Spinal cord (tissue), 10 donors: ENCODE measurements around the gene OSBPL10. TPM values are rescaled to one million over a fixed set of nuclear protein-coding genes. Genes with fewer than 3 reads are reported as not detected.

ENCODE experiments used
- DNase-seq, 6 donors: peaks; one replicate each; pipeline versions ENCODE4 v3.0.0 to v3.0.0-alpha.2; 2013 to 2015; ENCODE audit warnings: low spot score in 6 of 6, low read depth in 4 of 6
- H3K27ac ChIP-seq: one replicate; pipeline ENCODE4 v1.5.1; 2013; ENCODE audit warnings: low read depth, low read length, control low read depth
- H3K27me3 ChIP-seq: one replicate; pipeline ENCODE4 v1.6.1; 2013; ENCODE audit warnings: low read length; ENCODE audit not compliant: control insufficient read depth, insufficient read depth
- H3K36me3 ChIP-seq: one replicate; pipeline ENCODE4 v1.6.1; 2013; ENCODE audit warnings: low read length; ENCODE audit not compliant: control insufficient read depth, insufficient read depth
- H3K4me1 ChIP-seq: one replicate; pipeline ENCODE4 v1.6.1; 2013; ENCODE audit warnings: low read length; ENCODE audit not compliant: control insufficient read depth, insufficient read depth
- H3K4me3 ChIP-seq: one replicate; pipeline ENCODE4 v1.5.1; 2013; ENCODE audit warnings: low read depth, low read length, control low read depth
- H3K9me3 ChIP-seq: one replicate; pipeline ENCODE4 v1.6.1; 2013; ENCODE audit warnings: low read length; ENCODE audit not compliant: control insufficient read depth, insufficient read depth
- WGBS: methylation state at CpG from one replicate; pipeline ENCODE4 v1.1.5; 2013; ENCODE audit warnings: missing lambda C conversion rate; ENCODE audit not compliant: insufficient coverage; 5-methylcytosine and 5-hydroxymethylcytosine counted together
- polyA plus RNA-seq, 2 donors: library from polyadenylated mRNA; unstranded; fragments of 120-200 nt; gene quantifications; one replicate each; pipeline ENCODE4 v1.2.1, GENCODE V29; 2013; ENCODE audit not compliant: insufficient read length in 2 of 2
- total RNA-seq, 2 donors: library from RNA; depleted of rRNA in 1 of 2; stranded (reverse); fragments of 120-200 nt in 1 of 2; fragments of >200 nt in 1 of 2; gene quantifications; one replicate each; pipeline versions ENCODE4 v1.2.3 to v1.2.4, GENCODE V29; 2013 to 2014
- donor health status: healthy.

OSBPL10 gene
- total and polyA plus RNA-seq, 4 donors = 6.2 to 10.5 (median 7.1) TPM

DNA sequence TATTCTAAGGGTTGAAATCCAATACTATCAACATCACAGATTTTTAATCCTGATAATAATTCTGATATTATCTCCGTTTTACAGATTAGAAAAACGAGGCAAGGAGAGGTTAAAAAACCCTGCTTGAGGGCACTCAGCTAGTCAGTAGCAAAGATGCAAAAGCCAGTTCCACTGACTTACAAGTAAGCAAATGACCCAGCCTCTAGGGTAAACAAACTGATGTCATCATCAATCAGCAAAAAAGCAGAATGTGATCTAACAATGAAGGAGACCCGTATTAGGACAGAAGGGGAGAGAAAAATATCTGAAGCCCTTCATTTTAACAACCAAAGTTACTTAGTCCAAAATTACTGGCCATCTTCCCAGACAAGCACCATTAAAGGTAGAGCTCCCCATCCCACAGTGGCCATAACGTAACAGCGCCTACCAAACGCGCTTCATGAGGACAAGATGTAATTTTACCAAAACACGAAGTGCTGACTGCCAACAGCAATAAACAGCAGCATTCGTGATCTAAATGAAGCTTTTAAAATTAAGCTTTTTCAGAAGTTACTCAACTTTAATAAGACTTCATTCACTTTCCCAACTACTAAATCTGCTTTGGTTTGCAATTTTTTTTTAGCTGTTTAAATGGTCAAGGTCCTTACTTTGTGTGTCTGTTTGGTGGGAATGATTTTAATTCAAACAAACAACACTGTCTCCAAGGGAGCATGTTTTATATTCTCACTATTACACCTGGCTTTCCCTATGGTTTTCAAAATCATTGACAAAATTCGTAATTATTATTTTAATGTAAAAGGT is 176.6 kb downstream of the OSBPL10 start:
- H3K27ac ChIP-seq = no peak overlapping the region
- no peaks in the 10 kb centered on the region for H3K27me3 ChIP-seq
- peak in 1 of 6 donors; percentile 52 for DNase-seq
- no peaks in the 10 kb centered on the region for H3K36me3 ChIP-seq
- H3K4me1 ChIP-seq = peaks cover 3% of the 10 kb centered on the region
- no peaks in the 10 kb centered on the region for H3K9me3 ChIP-seq
- 93% methylated on average over 2 of the region's 10 CpGs for WGBS
- no peak overlapping the region for H3K4me3 ChIP-seq

DNA sequence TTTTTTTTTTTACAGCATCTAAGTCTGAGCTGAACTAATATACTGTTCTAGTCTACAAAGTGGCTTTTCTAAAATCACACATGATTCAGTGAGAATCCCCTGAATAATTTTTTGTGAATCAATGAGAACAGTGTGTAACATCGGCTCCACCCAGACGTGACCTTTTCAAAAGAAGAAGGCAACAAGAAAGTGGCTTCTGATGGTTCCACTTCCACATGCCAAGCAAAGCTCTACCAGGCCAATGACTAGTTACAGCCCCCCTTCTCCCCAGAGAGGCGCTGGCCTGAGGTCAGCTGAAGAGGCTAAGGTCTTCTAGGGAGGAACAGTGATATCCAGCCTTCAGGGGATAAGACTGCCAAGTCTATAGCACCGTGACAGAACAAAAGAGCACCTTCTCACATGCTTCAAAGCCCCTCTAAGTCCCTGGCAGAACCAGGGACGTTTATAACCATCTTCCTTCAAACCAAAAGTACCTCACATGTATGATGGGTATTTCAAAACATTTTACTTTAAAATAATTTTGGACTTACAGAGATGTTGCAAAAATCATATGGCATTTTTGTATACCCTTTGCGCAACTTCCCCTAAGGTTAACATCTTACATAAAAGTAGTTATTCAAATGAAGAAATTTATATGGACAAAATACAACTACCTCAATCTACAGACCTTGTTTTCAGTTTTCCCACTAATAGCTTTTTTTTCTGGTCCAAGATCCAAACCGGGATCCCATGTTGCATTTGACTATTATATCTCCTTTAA is 177.9 kb downstream of the OSBPL10 start:
- H3K4me3 ChIP-seq = no peak overlapping the region
- no peaks in the 10 kb centered on the region for H3K27me3 ChIP-seq
- no peaks in the 10 kb centered on the region for H3K36me3 ChIP-seq
- H3K4me1 ChIP-seq = peaks cover 2% of the 10 kb centered on the region
- 96% methylated on average over 4 of the region's 7 CpGs for WGBS
- no peak overlapping the region for H3K27ac ChIP-seq
- DNase-seq = no peak
- H3K9me3 ChIP-seq = no peaks in the 10 kb centered on the region

DNA sequence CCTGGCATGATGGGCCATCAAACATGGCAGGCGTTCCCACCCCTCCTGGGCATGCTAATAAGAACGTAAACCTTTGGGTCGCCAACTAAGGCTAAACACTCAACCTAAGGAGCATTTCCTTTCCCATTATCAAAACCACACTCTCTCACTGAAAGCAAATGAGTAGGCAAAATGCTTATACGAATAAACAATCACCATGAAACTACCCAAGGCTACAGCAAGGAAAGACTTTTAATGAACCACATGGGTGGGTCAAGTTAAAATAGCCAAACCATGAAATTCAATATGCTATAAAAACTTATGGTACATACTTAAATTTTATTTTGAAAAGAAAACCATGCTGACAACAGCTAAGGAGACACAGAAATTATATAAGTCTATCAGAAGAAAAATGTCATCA is 180.6 kb downstream of the OSBPL10 start:
- H3K4me1 ChIP-seq = no peaks in the 10 kb centered on the region
- WGBS = 92% methylated on average over 3 of the region's 4 CpGs
- H3K27me3 ChIP-seq = no peaks in the 10 kb centered on the region
- no peak overlapping the region for H3K4me3 ChIP-seq
- DNase-seq = no peak
- no peaks in the 10 kb centered on the region for H3K9me3 ChIP-seq
- H3K27ac ChIP-seq = no peak overlapping the region
- H3K36me3 ChIP-seq = no peaks in the 10 kb centered on the region

DNA sequence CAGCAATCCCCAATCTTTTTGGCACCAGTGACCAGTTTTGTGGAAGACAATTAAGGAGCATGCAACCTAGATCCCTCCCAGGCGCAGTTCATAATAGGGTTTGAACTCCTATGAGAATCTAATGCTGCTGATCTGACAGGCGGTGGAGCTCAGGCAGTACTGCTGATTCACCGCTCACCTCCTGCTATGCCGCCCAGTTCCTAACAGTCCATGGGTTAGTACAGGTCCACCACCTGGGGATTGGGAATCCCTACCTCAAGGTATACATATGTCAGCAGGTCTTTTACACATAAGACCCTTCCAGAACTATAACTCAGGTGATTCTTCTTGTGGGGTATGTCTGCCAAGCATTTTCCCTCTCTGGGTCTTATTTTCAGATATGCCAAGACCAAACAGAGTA is 182.2 kb downstream of the OSBPL10 start:
- H3K27ac ChIP-seq = no peak overlapping the region
- 92% methylated on average over 4 of the region's 4 CpGs for WGBS
- no peaks in the 10 kb centered on the region for H3K4me1 ChIP-seq
- DNase-seq = no peak
- no peak overlapping the region for H3K4me3 ChIP-seq
- no peaks in the 10 kb centered on the region for H3K27me3 ChIP-seq
- no peaks in the 10 kb centered on the region for H3K9me3 ChIP-seq
- H3K36me3 ChIP-seq = no peaks in the 10 kb centered on the region

DNA sequence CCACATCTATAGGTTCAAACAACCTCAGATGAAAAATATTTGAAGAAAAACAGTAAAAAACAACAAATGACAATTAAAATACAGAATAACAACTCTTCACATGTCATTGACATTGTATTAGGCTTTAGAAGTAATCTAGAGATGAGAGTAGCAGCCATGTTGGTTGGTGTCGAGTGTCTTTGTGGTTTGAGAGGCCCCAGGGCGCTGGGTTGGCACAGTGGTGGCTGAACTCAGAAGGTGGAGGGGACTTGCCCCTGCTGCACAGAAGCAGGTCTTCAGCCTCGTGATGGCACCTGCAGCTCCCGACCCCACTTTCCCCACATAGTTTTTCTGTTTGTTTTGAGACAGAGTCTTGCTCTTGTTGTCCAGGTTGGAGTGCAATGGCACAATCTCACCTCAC is 187.2 kb downstream of the OSBPL10 start:
- no peak overlapping the region for H3K4me3 ChIP-seq
- DNase-seq = no peak
- no CpG with 5 or more reads among the region's 4 CpGs for WGBS
- H3K9me3 ChIP-seq = no peaks in the 10 kb centered on the region
- H3K36me3 ChIP-seq = no peaks in the 10 kb centered on the region
- H3K4me1 ChIP-seq = no peaks in the 10 kb centered on the region
- no peaks in the 10 kb centered on the region for H3K27me3 ChIP-seq
- H3K27ac ChIP-seq = no peak overlapping the region

DNA sequence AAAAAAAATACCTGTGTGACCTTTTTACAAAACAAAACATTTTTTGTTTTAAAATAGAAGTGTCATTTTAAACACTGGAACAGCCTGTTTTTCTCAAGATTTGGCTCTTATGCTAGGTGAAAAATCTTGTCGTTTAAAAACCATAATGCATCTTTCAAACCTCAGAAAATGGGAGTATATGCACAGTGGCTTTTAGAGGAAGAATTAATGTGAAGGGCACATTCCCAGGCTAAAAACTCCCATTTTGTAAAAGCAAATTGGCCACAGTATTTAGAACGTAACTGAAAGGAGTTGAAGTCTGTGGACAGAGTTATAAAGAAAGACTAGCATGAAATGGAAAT is 190.0 kb downstream of the OSBPL10 start:
- no peak overlapping the region for H3K4me3 ChIP-seq
- no CpG with 5 or more reads among the region's 2 CpGs for WGBS
- H3K27me3 ChIP-seq = no peaks in the 10 kb centered on the region
- no peaks in the 10 kb centered on the region for H3K9me3 ChIP-seq
- peak in 1 of 6 donors; percentile 50 for DNase-seq
- H3K27ac ChIP-seq = no peak overlapping the region
- H3K4me1 ChIP-seq = no peaks in the 10 kb centered on the region
- no peaks in the 10 kb centered on the region for H3K36me3 ChIP-seq

DNA sequence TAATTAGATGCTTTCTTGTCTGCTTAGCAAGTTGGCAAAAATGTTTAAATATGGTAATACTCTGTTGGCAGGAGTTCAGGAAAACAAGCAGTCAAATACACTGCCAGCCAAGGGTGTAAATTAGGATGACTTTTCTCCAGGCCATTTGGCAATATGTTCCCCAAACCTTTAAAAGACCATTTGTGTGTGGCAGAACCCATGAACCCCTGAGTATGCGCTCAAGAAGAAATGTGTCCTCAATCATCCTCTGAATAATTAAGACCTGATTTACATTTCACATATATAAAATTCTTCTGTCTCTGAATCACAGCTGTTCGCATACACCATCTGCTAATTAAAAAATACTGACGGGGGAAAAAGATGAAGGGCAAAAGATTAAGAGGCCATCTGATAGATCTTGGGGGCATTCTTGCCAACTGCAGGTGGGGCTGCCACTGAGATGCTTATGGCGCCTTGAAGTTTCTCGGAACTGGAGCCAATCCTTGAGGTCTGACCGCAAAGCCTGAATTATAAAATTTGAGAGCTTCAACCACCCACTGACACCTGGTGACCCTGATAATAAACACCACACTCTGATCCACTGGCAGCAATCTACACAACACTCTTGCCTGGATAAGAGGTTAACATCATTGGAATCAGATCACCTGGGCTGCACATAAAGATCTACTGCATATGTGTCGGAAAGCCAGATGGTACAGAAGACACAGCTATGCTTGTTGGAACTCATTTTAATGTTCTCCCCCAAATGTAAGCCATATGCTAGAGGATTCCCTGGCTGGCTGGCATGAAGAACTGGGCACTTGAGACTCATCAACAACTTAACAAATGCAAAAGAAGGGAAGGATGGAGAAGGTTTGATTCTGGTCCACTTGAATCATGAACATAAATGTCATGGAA is 190.6 kb downstream of the OSBPL10 start:
- H3K27me3 ChIP-seq = no peaks in the 10 kb centered on the region
- no peak overlapping the region for H3K27ac ChIP-seq
- H3K36me3 ChIP-seq = no peaks in the 10 kb centered on the region
- WGBS = 96% methylated on average over 4 of the region's 7 CpGs
- no peaks in the 10 kb centered on the region for H3K4me1 ChIP-seq
- DNase-seq = peak in 2 of 6 donors; percentile 77 to 95
- H3K9me3 ChIP-seq = no peaks in the 10 kb centered on the region
- H3K4me3 ChIP-seq = no peak overlapping the region

DNA sequence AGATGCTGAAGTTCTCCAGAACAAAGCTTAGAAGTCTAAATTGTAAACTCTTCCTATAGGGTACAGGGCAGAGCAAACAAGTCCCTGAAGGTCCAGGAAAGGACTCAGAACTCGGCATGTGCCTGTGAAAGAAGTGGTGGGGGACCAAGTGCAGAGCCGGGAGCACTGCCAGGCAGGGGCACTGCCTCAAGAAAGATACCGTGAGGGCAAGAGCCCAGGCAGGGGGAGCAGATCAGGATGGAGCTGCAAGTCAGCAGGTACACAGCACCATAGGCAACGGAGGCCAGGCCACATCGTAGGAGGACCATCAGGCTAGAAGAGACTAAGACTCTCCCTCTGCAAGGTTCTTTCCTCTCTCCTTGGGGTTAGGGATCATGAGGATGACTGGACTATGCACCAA is 191.6 kb downstream of the OSBPL10 start:
- no peaks in the 10 kb centered on the region for H3K27me3 ChIP-seq
- no peak for DNase-seq
- no peak overlapping the region for H3K27ac ChIP-seq
- H3K9me3 ChIP-seq = no peaks in the 10 kb centered on the region
- 89% methylated on average over 3 of the region's 5 CpGs for WGBS
- no peak overlapping the region for H3K4me3 ChIP-seq
- no peaks in the 10 kb centered on the region for H3K36me3 ChIP-seq
- no peaks in the 10 kb centered on the region for H3K4me1 ChIP-seq

DNA sequence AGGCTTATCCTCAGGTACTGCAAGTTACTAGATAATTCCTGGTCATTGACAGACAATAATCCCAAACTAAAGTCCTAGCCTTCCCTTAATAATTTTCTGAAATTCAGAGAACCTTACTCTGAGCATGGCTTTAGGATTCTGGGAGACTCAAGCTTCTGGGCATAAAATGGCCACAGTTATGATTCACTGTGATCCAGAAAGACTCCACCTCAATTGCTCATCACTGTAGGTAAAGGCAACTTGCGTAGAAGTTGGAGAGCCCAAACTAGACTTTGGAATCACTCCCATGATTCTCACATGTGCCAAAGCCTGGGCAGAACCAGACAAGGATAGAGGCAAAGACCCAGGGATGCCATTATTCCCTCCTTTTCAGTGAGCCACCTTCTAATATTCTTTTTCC is 195.3 kb downstream of the OSBPL10 start:
- Histone ChIP-seq H3K27ac (no peak overlapping the region), H3K36me3 (no peaks in the 10 kb centered on the region), H3K4me1 (no peaks in the 10 kb centered on the region), H3K4me3 (no peak overlapping the region), H3K9me3 (no peaks in the 10 kb centered on the region), H3K27me3 (no peaks in the 10 kb centered on the region)
- 88% methylated on average over 1 of the region's 1 CpG for WGBS
- no peak for DNase-seq
